Islet of Langerhans (tissue), 1 donor: Measurements from ENCODE around the gene GSTA4.
"Not testable (repeated sequence)": the region's sequence is repeated elsewhere in the genome, so short reads cannot be mapped to it uniquely, and the experiment has no call there.

Experiments used
- FAIRE-seq: peaks from one replicate; lab custom pipeline; 2011; peaks lifted over from hg19 to GRCh38; lab: Jason Lieb, UNC

Gene GSTA4

GRCh38 chr6:53011979-53012378 lies 16.9 kb upstream of the GSTA4 start:
- FAIRE-seq: no peak

- no peak for FAIRE-seq
These were observed 15.4 kb upstream of the GSTA4 start for GRCh38 chr6:53010504-53010903.

GRCh38 chr6:53009511-53009910 lies 14.4 kb upstream of the GSTA4 start:
- no peak for FAIRE-seq

- no peak for FAIRE-seq
These were observed 14.0 kb upstream of the GSTA4 start for GRCh38 chr6:53009056-53009455.

- FAIRE-seq: not testable (repeated sequence)
These were observed 13.2 kb upstream of the GSTA4 start for GRCh38 chr6:53008192-53008687.

- no peak for FAIRE-seq
These were observed 10.7 kb upstream of the GSTA4 start for GRCh38 chr6:53005663-53006250.

- FAIRE-seq: no peak
These were observed 4.4 kb upstream of the GSTA4 start for GRCh38 chr6:52999456-52999855.

GRCh38 chr6:52998603-52999002 lies 3.5 kb upstream of the GSTA4 start:
- FAIRE-seq: no peak

GRCh38 chr6:52995913-52996645 lies 995 bp upstream of the GSTA4 start:
- FAIRE-seq: no peak

- no peak for FAIRE-seq
These were observed 320 bp downstream of the GSTA4 start for GRCh38 chr6:52994839-52995088.

GRCh38 chr6:52994031-52994838 lies 849 bp downstream of the GSTA4 start:
- FAIRE-seq: no peak

- no peak for FAIRE-seq
These were observed 1.8 kb downstream of the GSTA4 start for GRCh38 chr6:52992980-52993920.

GRCh38 chr6:52990342-52990741 lies 4.7 kb downstream of the GSTA4 start:
- no peak for FAIRE-seq

- no peak for FAIRE-seq
These were observed 9.9 kb downstream of the GSTA4 start for GRCh38 chr6:52985228-52985627.

GRCh38 chr6:52984247-52984646 lies 10.8 kb downstream of the GSTA4 start:
- FAIRE-seq: no peak

- FAIRE-seq: no peak
These were observed 11.8 kb downstream of the GSTA4 start for GRCh38 chr6:52983159-52983848.

GRCh38 chr6:52982680-52983079 lies 12.4 kb downstream of the GSTA4 start:
- FAIRE-seq: no peak

- FAIRE-seq: no peak
These were observed 13.7 kb downstream of the GSTA4 start for GRCh38 chr6:52981222-52981900.

GRCh38 chr6:52976591-52977035 lies 18.5 kb downstream of the GSTA4 start:
- no peak for FAIRE-seq

GRCh38 chr6:52976149-52976548 lies 18.9 kb downstream of the GSTA4 start:
- no peak for FAIRE-seq

GRCh38 chr6:52975580-52975979 lies 19.5 kb downstream of the GSTA4 start:
- FAIRE-seq: no peak
